ENCODE data around the gene NUDT22.
"Not testable (repeated sequence)": the region's sequence is repeated elsewhere in the genome, so short reads cannot be mapped to it uniquely, and the experiment has no call there.

NUDT22 gene

GRCh38 chr11:64245401-64245796 is 19.3 kb downstream of the NUDT22 start:
- no peak for DNase-seq

GRCh38 chr11:64245797-64246620 is 19.9 kb downstream of the NUDT22 start:
- no peak for DNase-seq

GRCh38 chr11:64246621-64246870 is 20.5 kb downstream of the NUDT22 start:
- DNase-seq: not testable (repeated sequence)

- DNase-seq: peak; percentile 57
These were observed 21.0 kb downstream of the NUDT22 start, which contains the start of gene PPP1R14B for GRCh38 chr11:64246871-64247728. PPP1R14B (minus strand) TSS chr11:64246943; CDS start chr11:64246673, 270 bp downstream.

- no peak for DNase-seq
These were observed 21.9 kb downstream of the NUDT22 start for GRCh38 chr11:64247729-64248531.

GRCh38 chr11:64248578-64248977 is 22.5 kb downstream of the NUDT22 start:
- DNase-seq: no peak

- no peak for DNase-seq
These were observed 23.0 kb downstream of the NUDT22 start for GRCh38 chr11:64249038-64249437.

- no peak for DNase-seq
These were observed 23.7 kb downstream of the NUDT22 start for GRCh38 chr11:64249563-64250414.

GRCh38 chr11:64250415-64251015 is 24.4 kb downstream of the NUDT22 start:
- DNase-seq: no peak

GRCh38 chr11:64251016-64251752 is 25.1 kb downstream of the NUDT22 start, which contains the start of gene PLCB3:
PLCB3 (plus strand) TSS chr11:64251530; CDS start chr11:64251650, 120 bp downstream.
- DNase-seq: no peak

GRCh38 chr11:64251753-64252002 is 25.6 kb downstream of the NUDT22 start:
- DNase-seq: no peak

GRCh38 chr11:64252003-64252872 is 26.2 kb downstream of the NUDT22 start:
- DNase-seq: no peak

- no peak for DNase-seq
These were observed 27.0 kb downstream of the NUDT22 start for GRCh38 chr11:64253043-64253442.

GRCh38 chr11:64253481-64253880 is 27.4 kb downstream of the NUDT22 start:
- DNase-seq: no peak

GRCh38 chr11:64254326-64254725 is 28.3 kb downstream of the NUDT22 start:
- no peak for DNase-seq

GRCh38 chr11:64255135-64256128 is 29.4 kb downstream of the NUDT22 start:
- DNase-seq: no peak

- no peak for DNase-seq
These were observed 30.2 kb downstream of the NUDT22 start for GRCh38 chr11:64256300-64256699.

- no peak for DNase-seq
These were observed 32.3 kb downstream of the NUDT22 start for GRCh38 chr11:64258356-64258755.

All from GOT3 (cell line).